NCI-H2029 (cell line): Measurements from ENCODE around the gene SP140L.
"Not testable (repeated sequence)": the region's sequence is repeated elsewhere in the genome, so short reads cannot be mapped to it uniquely, and the experiment has no call there.

Experiments
- DNase-seq: peaks from one replicate; lab custom pipeline; 2025; lab: John Stamatoyannopoulos, UW

Gene SP140L

DNA sequence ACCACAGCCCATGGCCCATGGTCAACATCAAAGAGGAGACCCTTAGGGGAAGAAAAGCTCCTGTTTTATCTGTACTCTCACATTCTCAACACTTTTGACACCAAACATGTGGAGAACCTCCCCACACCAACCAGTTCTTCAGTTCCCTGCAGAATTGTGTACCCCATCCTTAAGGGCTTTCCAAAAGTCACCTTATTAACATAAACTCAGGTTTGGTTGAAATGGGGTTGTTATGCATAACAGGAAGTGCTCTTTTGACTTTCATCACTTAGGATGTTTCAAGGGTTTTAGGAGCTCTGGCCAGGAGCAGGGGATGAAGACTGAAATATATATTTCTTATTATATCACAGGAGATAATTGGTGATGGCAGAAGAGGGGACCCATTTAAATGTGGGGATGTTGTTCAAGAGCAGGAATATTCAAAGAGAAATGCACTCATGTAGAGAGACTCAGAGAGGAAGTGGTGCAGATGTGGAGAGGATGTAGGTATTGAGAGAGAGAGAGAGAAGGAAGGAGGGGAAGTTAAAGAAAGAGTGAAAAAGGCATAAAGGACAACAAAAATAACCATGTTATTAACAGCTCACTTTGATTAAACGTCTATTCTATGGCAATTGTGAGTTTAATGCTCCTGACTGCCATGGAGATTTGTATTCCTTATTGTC lies 35.2 kb downstream of the SP140L start:
- no peak for DNase-seq

GRCh38 chr2:230382108-230382507 lies 55.1 kb downstream of the SP140L start:
- DNase-seq: no peak

- DNase-seq: no peak
Observed at GRCh38 chr2:230383453-230383852, 56.5 kb downstream of the SP140L start.

DNA sequence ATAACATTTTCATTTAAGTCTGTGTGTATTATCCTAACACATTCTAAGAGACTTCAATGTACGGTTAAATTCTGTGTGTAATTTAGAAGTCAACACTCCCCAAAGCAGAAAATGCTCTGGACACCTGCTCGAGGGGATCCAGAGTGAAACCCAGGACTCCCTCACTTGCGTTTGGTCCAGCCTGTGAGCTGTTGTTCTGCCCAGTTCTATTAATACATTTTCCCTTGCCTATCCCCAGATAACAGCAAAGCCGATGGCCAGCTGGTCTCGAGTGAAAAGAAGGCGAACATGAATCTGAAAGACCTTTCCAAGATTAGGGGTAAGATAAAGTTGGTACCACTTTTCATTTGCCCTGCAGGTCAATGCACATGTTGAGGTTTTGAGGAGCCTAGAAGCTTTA lies 58.0 kb downstream of the SP140L start:
- DNase-seq: no peak

GRCh38 chr2:230394301-230394700 lies 67.3 kb downstream of the SP140L start:
- DNase-seq: no peak

DNA sequence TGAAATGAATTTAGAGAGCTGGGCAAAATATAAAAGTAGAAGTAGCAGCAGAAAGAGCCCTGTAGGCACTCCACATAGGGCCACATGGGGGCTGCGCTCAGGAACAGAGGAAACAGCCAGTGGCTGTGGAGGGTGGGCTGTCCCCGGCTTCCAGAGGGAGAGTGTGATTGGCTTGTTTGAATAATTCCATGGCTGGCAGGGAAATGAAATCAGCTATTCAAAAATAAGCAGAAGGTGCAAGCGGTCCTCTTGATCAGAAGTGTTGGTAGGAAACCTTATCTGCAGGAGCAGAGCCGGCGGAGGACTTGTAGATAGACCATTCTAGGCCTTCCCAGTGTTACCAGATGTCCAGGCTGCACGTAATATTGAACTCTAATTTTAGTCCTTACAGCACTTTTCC lies 71.7 kb downstream of the SP140L start:
- DNase-seq: not testable (repeated sequence)

GRCh38 chr2:230400041-230400440 lies 73.0 kb downstream of the SP140L start:
- DNase-seq: no peak

GRCh38 chr2:230400454-230400853 lies 73.5 kb downstream of the SP140L start:
- DNase-seq: no peak

GRCh38 chr2:230401026-230401425 lies 74.0 kb downstream of the SP140L start:
- DNase-seq: not testable (repeated sequence)

- DNase-seq: no peak
Observed at GRCh38 chr2:230403746-230404145, 76.8 kb downstream of the SP140L start.

DNA sequence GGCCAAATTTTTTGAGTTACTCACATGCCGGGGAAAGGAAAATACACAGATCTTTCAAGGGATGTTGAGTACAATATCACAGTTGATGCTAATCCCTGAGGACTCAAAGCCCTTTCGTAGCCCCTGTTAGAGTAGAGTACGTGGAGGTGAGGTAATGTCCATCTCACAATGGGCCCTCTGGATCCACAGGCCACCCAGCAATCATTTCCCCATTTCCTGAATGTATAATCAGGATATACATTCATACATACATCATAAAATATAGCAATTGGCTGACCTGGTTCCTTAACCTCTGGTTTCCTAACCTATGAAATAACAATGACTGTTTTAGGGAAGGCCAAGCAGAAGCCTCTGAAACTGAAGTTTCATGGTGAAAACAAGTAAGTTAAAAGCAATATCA lies 78.8 kb downstream of the SP140L start:
- no peak for DNase-seq

GRCh38 chr2:230408244-230408842 lies 81.3 kb downstream of the SP140L start:
- DNase-seq: no peak

- not testable (repeated sequence) for DNase-seq
Observed at GRCh38 chr2:230409316-230409715, 82.3 kb downstream of the SP140L start.

DNA sequence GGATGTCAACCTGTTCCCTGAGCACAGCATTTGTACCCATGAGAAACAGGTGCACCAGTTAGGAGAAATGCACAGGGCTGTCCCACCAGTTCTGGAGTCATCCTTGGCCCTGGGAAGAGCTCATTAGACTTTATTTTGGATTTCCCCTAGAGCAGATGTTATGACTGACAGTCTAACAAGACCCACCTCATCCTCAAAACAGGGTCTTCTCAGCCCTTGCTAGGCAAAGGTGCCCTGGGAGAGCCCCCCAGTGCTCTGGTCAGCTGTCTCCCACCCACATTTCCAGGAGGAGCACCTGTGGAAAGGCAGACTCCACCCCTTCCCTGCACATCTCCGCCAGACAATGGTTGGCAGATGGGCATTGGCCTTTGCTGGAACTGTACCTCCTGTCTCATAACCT lies 83.3 kb downstream of the SP140L start:
- no peak for DNase-seq

DNA sequence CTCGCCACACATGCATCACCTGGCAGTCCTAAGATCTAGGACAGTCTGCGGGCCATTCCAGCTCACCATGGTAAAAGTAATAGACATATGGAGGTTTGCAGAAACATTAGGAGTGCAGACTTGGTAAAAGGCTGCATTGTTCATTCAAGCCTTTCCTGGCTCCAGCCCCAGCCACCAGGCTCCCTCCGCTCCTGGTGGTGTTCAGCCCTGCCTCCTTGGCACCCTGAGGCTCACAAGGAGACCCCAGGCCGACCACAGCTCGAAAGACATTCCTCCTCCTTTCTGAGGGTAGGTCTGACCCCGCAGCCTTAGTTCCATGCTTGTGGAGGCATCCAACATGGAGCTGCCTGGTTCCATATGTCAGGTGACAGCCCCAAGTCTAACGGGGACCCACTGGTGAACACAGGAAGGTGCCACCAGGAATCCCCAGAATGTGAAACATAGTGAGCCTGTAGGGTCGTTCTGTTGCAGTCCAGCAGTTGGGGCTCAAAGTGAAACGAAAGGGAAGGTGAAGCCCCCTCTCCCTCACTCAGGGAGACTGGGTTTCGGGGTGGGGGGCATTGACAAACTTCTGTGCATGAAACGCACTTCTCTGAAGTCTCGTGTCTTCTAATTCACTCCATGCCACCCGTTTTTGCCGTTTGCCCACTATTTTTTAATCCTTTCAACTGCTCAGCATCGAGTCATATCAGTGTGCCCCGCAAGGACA lies 84.0 kb downstream of the SP140L start:
- DNase-seq: no peak

DNA sequence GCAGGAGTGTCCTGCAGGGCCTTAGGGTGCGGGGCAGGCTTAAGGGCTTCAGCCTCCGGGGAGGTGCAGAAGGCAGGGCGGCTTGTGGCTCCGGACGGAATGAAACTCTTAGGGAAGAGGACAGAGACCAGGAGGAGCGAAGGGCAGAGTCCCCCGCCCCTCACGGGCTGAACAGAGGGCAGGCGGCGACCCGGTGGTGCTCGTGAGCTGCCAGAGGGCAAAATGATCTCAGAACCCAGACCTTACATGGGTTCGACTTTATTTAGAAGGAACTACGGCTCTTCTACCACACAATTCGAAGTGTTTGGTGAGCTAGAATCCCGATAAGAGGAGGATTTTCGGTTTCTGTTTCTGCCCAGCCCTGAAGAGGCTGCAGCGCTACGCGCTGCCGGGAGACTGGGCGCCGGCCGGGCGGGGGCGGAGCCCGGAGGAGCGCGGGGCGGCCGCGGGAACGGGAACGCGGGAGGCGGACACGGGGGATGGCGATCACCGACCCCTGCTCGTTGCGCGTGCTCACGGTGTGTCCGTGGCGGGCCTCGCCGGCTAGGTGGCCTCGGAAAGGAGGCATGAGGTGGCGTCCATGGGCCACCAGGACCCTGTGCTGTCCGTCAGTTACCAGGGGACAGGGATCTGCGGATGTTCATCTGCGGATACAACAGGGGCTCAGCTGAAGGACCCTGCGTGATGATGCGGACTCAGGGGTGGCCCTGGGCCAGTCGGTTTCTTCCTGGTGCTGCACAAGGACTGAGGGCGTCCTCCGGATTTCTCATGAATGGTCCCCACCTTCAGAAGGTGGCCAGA lies 84.8 kb downstream of the SP140L start:
- DNase-seq: peak; percentile 41

DNA sequence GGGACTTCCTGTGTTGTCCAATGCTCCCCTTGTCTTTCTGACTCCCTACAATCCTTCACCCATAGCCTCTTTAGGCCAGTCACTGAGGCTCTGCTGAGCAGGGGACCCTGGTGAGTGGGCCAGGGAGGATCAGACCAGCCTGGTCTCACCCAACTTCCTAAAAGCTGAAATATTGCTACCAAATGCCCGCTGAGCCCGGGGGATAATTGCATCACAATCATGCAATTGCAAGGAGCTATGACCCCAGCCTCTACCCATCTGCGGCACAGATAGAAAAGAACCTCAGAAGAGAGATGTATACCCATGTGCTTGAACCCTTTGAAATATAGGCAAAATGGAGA lies 85.3 kb downstream of the SP140L start:
- no peak for DNase-seq

- no peak for DNase-seq
Observed at GRCh38 chr2:230412846-230413245, 85.9 kb downstream of the SP140L start.

DNA sequence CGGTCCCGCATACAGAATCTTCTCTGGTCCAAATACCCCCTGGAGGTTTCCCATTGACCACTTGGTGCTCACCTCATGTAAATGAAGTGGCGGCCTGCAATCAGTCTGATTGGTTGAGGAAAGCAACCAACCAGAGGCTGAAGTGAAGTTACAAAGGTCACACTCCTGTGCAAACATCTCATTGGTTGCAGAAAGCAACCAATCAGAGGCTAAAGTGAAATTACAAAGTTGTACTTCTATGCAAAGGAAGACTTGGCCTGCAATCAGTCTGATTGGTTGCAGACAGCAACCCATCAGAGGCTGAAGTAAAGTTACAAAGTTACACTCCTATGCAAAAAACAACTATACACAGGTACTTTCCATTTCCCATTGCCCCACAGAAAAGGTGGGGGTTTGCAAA lies 86.5 kb downstream of the SP140L start:
- DNase-seq: no peak

DNA sequence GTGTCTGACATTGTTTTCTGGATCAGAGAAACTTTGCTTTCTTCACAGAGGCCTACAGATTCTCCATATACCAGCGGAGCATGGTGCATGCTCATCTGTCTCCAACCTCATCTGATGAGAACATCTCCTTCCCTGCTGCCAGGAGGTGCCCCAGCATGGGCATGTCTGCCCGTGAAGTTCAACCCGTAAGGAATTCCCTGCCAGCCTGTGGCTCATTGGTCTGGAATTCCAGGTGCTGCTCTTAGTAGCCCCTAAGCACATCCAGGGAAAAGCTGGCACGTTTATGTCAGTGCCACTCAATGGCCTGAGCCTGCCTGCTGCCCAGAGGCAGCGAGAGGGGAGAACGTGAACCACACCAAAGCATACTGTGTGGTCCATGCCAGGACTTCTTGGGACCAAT lies 87.3 kb downstream of the SP140L start:
- DNase-seq: no peak

- peak; percentile 64 for DNase-seq
Observed at GRCh38 chr2:230416061-230416721, 89.2 kb downstream of the SP140L start, which contains the start of gene SP100. SP100 (plus strand) TSS chr2:230416201; CDS start chr2:230416297, 96 bp downstream.

GRCh38 chr2:230417436-230417835 lies 90.4 kb downstream of the SP140L start:
- no peak for DNase-seq
